PC-9 (cell line): ENCODE measurements around the gene ATP5PB.

Experiments used
- CTCF ChIP-seq: fragments of 200-600 bp; sonication (generic); conservative IDR thresholded peaks from 2 replicates; pipeline ENCODE4 v1.6.1; 2017; ENCODE audit warnings: mixed run types, antibody characterized with exemption, mild to moderate bottlenecking, moderate library complexity
- EZH2 ChIP-seq: fragments of 200-600 bp; sonication (generic); IDR thresholded peaks from 2 replicates; pipeline ENCODE4 v1.8.0; 2017; ENCODE audit warnings: antibody characterized with exemption, low read depth

- no peak for TF ChIP-seq CTCF
- TF ChIP-seq EZH2 = no peak
Observed at GRCh38 chr1:111471012-111471411, 21.7 kb downstream of the ATP5PB start.
